ENCODE measurements around the gene BEST3.

BEST3 gene

DNA sequence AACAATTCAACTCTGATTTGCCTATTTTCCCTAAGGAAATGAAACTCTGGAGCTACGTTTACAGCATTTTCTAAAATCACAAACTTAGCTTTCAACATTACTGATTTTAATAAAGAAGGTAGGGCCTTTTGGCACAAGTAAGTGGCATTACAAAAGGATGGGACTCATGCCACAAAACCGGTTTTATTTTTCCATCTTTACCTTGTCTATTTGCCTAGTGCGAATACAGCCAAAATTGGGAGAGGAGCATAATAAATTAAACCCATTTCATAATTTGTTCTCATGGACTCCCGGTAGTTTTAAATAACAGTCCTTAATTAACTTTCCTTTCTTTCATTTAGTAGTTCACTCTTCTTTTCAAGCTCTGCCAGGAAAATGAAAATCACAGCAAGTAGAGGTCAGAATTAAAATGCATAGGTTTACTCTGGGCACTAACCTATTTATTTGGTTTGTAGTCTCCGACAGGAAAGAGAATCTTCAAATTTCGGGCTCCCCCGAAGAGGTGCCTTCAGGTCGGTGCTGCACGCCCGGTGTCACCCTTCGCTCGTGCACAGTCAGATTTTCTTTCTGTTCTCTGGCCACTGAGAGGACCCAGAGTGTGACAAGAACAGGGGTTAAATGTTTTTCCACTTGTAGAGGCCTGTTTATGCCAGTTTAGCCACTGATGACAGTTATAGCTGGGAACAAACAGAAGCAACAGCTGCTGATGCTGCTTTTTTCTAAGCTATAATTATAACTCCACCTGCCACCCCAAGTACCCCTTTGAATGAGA lies at the start of gene BEST3:
TSS of gene BEST3 (minus strand) at position 535 of the 772 bp plus-strand sequence. CDS start 1,505 bp downstream, outside the sequence.
- no peak for DNase-seq (ENCODE audit: low read depth)

DNA sequence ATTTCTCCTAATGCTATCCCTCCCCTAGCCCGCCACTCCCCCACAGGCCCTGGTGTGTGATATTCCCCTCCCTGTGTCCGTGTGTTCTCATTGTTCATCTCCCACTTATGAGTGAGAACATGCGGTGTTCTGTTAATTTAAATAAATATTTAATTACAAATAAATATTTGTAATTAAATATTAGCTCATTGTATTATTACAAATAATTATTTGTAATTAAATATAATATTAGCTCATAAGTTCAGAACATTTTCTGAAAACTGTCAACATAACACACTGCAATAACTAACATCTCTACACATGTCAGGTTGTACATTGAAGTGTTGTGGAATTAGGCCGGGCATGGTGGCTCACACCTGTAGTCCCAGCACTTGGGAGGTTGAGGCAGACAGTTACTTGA lies 45.0 kb upstream of the BEST3 start:
- DNase-seq (ENCODE audit: low read depth), result no peak

DNA sequence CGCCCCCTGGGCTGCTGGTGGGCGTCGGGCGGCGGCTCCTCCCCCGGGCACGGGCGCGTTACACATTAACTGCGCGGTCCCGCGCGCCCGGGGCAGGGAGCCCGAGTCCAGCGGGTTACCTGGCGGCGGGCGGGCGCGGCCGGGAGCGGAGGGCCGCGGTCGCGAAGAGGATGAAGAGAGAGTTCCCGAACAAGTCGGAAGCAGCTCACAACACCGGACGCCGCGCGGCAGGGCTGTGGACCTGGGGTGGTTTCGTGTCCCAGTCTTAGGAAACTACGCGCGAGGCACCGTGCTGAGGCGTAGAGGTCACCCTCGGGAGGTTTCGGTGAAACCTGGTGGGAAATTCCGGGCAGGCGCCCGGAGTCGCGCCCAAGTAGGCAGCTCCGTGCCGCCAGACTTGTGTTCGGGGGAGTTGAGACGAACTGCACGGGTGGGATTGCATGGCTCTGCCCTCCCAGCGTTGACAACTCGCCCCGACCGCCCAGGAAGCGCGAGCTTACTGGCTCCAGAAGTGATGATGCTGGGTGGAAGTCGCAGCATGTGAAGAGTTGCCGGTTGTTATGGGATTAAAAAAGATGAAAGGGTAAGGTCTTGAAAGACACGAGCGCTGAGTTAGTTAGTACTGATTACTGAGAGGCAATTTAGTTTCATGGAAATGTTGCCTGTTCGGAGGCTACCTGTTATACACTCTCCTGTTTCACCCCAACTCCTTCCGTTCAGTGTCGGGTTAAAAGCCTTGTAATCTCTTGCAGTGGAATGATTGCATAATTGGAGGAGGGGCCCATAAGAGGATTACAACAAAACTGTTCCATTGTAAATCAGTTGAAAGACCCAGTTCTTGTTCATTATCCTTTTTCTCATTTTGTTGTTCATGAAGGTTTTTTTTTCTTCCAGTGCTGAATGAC lies 40.4 kb upstream of the BEST3 start:
- no peak for DNase-seq (ENCODE audit: low read depth)

DNA sequence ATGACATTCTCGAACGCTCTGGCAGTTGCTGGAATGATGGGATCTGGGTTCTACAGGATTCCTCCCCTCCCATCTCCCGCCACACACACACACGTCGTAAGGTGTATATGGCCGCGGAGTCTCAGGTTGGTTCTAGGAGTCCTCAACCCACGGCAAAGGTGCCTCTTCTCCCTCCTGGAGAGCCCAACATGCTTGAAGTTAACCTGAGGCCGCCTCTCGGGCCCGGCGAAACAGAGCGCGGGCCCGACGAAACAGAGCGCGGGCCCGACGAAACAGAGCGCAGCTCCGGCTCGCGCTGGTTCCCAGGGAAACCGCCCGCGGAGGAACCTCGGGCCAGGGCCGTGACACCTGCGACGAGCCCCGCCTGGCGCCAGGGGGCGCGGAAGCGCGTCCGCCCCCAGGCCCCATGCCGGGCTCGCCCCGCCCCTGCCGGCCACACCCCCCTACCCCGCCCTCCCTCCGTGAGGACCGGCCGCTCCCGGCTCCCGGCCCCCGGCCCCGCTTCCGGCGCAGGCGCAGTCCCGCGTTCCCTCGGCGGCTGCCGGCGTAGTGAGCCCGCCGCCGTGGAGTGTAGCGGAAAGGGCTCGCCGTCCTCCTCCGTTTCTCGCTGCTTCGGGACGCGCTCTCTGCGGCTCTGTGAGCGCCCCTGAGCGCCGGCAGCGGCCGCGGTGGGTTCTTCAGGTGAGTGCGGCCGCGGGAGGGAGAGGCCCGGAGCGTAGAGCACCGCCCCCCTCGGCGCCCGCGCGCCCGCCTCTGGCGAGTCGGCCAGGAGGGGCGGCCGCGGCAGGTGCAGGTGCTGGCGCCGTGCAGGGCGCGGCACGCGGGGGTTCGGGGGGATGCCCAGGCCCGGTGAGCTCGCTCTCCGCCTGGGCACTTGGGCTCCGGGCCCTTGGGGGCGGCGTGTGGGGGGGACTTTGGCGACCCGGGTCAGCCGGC lies 39.5 kb upstream of the BEST3 start, which contains the start of gene RAB3IP:
TSS of gene RAB3IP (plus strand) at position 510 of the 936 bp plus-strand sequence. CDS start 16,549 bp downstream, outside the sequence.
- no peak for DNase-seq (ENCODE audit: low read depth)

DNA sequence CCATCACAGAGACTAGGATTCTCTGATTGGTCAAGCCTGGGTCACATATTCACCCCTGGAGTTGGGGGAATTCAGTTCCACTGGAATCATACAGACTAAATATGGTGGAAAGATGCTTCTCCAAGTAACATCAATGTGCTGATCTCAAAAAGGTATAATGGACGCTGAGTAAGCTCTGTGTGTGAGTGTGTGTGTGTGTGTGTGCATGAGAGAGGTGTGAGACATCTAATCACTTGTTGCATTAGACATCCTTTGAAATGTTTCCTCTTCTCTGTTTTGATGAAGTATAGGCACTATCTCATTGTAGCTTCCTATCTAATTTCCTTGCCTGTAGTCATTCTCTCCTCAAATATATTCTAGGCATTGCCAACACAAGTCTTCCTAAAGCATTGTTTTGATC lies 34.5 kb upstream of the BEST3 start:
- DNase-seq (ENCODE audit: low read depth), result no peak

DNA sequence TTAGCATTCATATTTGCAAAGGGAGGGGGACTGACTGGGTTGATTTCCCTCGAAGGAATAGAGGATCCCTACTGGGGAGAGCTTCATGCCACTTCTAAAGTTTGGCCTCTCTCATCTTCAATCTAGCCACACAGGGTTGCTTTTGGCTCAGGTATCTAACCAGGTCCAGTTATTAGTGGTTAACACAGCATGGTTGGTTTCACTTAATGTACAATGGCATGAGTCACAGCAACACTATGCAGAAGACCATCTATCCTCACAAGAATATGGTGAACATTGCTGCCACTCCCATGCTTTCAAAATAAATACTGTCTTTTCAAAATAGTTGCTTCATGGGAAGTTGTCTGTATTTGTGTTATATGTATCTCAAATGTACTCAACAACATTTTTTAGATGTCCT lies 33.0 kb upstream of the BEST3 start:
- no peak for DNase-seq (ENCODE audit: low read depth)

DNA sequence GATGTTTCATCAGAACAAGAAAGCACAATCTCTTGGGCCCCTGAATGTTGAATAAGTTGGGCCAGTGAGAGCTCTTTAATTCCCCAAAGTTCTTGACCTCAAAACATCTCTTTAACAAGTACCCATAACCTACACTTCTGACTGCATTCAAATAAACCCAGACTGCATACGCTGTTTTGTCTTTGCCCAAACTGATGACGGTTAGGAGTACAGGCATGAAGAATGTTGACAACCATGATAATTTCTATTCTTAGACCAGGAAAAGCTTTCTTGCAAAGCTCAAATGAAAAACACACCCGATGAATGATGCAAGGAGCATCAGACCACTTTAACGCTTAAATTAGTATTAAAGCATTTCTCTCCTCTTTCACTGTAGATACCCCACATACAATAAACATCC lies 27.8 kb upstream of the BEST3 start:
- DNase-seq (ENCODE audit: low read depth), result no peak

DNA sequence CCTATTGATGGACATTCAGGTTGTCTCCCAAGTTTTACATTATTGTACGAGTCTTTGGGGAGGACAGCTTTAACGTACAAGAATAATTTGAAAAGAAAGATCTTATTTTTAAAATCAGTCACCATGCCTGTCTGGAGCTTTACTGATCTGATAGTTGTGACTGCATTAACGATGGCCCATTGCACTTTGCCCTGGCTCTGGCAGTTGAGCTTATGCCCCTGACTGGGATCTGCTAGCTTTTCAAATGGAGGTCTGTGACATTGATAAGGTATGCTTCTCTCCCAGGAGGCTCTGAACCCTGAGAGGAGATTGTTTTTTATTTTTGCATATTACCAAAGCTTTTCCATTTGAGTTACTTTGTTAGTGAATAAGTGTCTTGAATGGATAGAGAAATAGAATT lies 21.6 kb upstream of the BEST3 start:
- DNase-seq (ENCODE audit: low read depth), result no peak

DNA sequence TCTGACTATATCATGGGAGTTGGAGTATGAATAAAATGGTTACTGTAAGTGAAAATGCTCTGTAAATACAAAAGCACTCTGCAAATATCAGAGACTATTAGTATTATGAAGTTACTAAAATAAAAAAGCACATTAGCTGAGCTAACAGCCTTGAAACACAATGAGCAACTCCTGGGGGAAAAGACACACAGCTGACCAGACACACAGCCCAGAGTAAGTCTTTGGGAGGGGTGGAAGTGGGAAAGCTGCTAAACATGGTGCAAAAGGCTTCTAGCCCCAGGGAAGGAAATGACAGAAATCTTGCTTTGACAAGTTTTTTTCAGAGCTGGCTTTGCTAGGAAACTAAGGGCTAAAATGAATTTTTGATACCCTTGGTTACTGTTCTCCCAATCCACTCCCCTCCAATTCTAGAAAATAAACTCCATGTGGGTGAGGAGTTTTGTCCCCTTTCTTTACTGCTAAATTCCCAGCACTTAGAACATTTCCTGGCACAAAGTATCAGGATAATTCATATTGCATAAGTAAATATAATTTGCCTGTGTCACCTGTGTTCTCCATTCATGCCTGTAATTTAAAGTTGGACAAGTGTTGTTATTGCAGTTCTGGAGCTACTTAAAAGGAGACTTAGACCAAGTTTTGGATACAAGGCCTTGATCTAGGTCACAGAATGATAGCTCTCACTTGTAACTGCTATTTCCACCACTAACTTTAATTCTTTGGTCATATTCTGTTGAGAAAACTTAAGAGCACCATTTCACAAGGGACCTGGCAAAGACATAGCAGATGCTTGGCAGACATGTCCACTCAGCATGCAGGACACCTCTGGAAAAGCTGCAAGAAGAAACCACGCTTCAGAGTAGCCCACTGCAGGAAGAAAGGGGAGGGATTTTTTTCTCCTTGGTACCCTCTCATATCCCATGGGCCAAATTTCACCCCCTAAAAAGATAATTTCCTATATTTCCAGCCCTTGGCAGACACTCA lies 20.5 kb upstream of the BEST3 start:
- no peak for DNase-seq (ENCODE audit: low read depth)

DNA sequence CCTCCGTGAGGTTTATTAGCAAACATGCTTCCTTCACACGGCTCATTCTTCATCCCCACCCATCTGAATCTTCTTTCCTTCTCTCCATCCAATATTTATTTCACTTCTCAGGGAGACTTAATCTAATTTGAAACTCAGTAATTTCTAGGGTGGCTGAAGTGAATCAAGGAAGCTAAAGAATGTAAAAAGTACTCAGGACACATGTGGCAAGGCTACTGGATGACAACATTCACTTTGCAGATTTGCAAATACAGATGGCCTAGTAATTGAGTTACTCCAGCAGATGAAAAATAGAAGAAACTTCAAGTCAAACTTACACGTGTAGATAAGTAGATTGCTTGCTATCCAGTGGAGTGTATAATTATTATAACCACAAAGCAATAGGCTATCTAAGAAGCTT lies 15.4 kb upstream of the BEST3 start:
- no peak for DNase-seq (ENCODE audit: low read depth)

DNA sequence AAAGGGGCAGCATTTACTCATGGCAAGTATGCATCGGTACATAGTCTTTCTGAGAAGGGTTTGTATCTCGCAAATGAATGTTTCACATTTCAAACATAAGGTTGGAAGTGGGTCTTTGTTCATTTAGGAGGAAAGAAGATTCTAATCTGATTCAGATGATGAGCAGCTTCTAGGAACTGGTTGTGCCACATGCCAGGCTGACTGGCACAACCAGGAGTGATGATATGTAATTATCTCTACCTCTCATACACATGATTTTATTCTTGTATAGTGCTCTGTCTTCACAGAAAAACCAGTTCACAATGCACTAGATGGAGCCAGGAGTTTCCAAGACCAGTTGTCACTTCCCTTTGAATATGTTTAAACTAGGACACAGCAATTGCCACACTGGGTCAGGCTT lies 13.7 kb upstream of the BEST3 start:
- DNase-seq (ENCODE audit: low read depth), result no peak

DNA sequence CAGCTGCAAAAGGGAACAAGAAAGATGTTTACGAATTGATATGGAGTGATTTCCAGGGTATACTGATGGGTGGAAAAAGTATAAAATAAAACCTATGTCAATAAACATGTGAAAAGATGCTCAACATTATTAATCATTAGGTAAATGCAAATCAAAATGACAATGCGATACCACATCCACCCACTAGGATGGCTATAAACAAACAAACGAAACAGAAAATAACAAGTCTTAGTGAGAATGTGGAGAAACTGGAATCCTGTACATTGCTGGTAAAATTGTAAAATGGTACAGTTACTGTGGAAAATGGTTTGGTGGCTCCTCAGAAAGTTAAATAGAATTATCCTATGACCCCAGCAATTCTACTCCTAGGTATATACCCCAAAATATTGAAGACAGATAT lies 9.5 kb upstream of the BEST3 start:
- DNase-seq (ENCODE audit: low read depth), result no peak

DNA sequence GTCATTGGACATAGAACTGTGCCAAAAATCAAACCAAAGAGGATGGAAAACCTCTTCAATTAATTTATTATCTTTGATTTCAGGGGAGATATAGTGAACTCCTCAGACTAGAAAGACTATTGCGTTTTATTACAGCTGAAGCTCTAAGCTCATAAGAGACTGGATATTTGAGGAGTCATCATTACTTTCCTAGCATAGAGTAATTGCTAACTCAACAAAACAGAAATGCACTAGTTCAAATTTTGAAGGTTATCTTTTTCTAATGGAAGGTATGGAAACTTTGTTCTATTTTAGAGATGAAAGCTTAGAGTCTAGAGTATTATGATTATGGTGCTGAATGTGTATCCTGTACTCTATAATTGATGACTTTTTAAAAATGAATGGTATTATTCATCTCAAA lies 5.3 kb upstream of the BEST3 start:
- DNase-seq (ENCODE audit: low read depth), result no peak

DNA sequence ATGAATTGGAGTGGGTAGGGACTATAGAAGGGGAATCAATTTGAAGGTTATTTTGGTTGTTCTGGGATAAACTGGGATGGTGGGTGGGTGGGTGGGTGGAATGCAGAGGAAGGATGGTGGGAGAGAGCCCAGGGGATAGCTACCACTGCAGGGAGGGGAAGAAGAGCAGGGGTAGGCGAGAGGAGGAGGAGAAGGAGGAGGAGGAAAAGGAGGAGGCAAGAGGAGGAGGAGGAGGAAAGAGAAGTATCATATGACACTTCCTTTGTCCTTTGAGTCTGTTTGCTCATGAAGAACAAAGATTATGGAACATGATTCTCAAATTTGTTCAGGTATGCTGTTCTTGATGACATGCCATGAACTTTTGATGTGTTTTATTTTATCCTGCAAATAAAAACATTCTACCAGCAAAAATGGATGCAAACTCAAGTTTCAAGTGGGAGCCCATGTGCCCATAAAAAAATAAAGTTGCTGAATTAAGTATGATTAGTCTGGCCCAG lies 4.1 kb upstream of the BEST3 start:
- no peak for DNase-seq (ENCODE audit: low read depth)

DNA sequence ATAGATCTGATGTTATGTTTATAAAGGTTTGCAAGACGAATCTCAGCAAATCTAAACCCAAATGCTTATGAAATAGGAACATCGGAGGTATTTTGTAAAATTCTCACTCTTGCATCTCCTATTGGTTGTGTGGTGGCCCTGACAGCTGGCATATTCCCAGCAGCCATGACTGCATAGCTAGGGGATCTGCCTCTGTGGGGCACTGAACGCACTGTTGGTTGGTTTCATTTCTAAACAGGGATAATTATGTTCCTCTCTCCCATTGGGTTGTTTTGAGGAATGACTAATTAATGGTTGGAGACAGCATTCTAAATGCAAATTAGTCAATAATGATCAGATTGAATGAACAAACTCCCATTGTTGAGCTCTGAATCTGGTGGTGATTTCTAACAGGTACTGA lies 2.7 kb upstream of the BEST3 start:
- DNase-seq (ENCODE audit: low read depth), result no peak

DNA sequence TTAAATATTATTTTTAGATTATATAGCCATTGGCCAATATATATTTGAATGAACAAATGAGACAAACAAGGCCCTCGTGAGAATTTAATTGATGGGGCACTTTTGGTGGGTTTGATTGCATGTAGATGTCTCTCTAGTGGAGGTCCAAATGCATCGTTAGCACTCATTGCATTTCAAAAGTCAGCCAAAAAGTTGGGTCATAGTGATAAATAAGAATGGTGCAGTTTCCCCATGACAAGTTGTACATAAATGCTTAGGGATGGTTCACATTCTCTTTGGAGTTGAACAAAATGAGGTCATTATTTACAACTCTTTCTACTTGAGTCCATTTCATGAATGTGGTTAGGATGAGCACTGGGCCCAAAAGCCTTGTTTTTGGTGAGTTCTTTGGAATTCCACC lies 1.0 kb downstream of the BEST3 start:
- DNase-seq (ENCODE audit: low read depth), result no peak

DNA sequence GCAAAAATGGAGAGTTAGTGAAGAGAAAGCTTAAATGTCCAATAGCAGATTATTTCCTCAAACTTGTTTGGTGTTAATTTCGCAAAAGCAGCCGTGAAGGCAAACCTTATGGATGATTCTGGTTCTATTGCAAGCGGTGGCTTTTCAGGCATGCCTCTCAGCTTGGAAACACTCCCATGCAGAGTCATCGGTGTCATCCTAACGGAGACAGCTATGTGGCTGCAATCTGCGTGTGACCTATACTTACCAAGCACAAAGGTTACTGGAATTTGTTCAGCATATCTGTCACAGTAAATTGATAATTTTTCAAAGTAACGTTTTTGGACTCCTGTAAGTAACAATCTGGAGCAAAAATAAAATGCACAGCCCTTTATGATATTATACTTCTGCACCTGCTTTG lies 5.0 kb downstream of the BEST3 start:
- DNase-seq (ENCODE audit: low read depth), result no peak

DNA sequence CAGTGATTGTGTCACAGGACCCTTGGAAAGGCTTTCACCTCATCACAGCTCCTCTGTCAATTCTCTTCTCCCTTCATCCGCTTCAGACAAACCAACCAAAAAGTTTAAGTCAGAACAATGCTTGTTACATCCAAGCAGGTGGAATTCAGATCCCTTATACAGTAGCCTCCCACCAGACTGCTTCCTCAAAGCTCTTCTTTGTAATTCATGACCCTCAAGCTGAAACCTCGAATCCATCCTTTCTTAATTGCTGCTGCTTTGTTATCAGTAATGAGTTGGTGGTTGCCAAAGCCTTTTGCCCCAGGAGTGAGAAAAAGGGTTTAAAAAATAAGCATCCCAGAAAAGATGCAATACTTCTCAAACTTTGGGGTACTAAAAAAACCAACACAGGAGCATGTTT lies 9.5 kb downstream of the BEST3 start:
- no peak for DNase-seq (ENCODE audit: low read depth)

DNA sequence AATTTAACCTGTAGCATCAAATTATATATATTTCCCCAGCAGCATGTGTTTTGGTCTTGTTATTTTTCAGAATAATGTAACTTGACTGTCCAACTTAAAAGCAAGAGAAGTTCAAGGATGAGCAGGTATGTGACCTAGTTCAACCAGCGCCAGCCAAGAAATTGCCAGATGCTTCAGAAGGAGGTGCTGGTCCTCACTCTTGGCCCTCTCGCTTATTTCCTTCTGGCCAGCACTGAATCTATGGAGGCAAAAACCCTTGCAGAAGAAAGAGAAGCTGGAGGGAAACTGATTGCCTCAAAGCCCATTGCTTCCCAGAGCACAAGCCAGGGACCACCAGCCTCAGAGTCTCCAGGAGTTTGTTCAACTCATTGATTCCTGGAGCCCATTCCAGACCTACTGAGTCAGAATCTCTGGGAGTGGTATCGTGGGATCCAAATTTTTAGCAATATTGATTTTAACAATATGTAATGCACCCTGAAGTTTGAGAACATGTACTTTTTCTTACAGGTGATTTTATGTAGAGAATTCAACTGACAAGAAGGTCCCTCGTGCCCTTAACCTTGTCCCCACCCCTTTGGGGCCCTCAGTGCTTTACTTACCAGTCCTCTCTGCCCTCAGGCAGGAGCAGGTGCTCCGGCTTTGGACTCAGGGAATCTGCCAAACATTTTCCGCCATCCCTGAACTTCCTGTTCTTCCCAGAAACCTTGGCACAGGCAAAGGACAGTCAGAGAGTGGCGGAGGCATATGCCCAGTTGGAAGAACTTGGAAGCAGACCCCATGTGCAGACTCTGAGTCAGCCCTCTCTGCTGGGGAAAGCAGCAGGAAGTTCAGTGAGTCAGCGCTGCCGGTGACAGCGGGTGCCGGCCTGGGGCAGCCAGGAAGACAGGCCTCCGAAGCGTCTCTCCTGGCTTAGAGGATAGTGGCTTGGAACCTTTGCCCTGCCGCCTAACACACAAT lies 10.4 kb downstream of the BEST3 start:
- peak; percentile 87 for DNase-seq (ENCODE audit: low read depth)
